GM21576 (cell line): Measurements from ENCODE around the gene CCDC106.
A peak's percentile ranks its signal among the peaks of the same experiment; 100 is the strongest.

Experiments
- ATAC-seq: cut with Tn5 transposase; IDR thresholded peaks from one replicate; pipeline ENCODE4 v1.9.1; 2021; ENCODE audit warnings: mild to moderate bottlenecking, moderate library complexity; ENCODE audit not compliant: unreplicated experiment

Gene CCDC106

GRCh38 chr19:55647732-55648584 is at the start of gene CCDC106:
Gene CCDC106, plus strand, starts transcription at chr19:55648212. Its CDS starts 835 bp downstream, at chr19:55649047.
- ATAC-seq = no peak

- peak; percentile 55 for ATAC-seq
Observed at GRCh38 chr19:55598719-55599467, 49.1 kb upstream of the CCDC106 start.

GRCh38 chr19:55599468-55599841 is 48.6 kb upstream of the CCDC106 start, which contains the start of gene FIZ1:
Gene FIZ1, minus strand, starts transcription at chr19:55599517. Its CDS starts 1,652 bp downstream, at chr19:55597865.
- peak; percentile 48 for ATAC-seq

- ATAC-seq = peak; percentile 27
Observed at GRCh38 chr19:55599842-55600661, 48.0 kb upstream of the CCDC106 start, which contains the start of gene ZNF524. Gene ZNF524, plus strand, starts transcription at chr19:55600288. Its CDS starts 1,825 bp downstream, at chr19:55602113.

- no peak for ATAC-seq
Observed at GRCh38 chr19:55600662-55601028, 47.4 kb upstream of the CCDC106 start.

- no peak for ATAC-seq
Observed at GRCh38 chr19:55601084-55601483, 46.9 kb upstream of the CCDC106 start.

- no peak for ATAC-seq
Observed at GRCh38 chr19:55602104-55603001, 45.7 kb upstream of the CCDC106 start.

GRCh38 chr19:55603115-55603514 is 44.9 kb upstream of the CCDC106 start:
- no peak for ATAC-seq

GRCh38 chr19:55603581-55604292 is 44.3 kb upstream of the CCDC106 start:
- ATAC-seq = no peak

GRCh38 chr19:55605207-55605636 is 42.8 kb upstream of the CCDC106 start:
- ATAC-seq = peak; percentile 68

- no peak for ATAC-seq
Observed at GRCh38 chr19:55605637-55606470, 42.2 kb upstream of the CCDC106 start, which contains the start of gene ZNF865. Gene ZNF865, plus strand, starts transcription at chr19:55605647. Its CDS starts 7,972 bp downstream, at chr19:55613619.

GRCh38 chr19:55606471-55606787 is 41.6 kb upstream of the CCDC106 start:
- ATAC-seq = no peak

GRCh38 chr19:55606817-55607216 is 41.2 kb upstream of the CCDC106 start:
- no peak for ATAC-seq

- ATAC-seq = no peak
Observed at GRCh38 chr19:55609326-55609725, 38.7 kb upstream of the CCDC106 start.

- no peak for ATAC-seq
Observed at GRCh38 chr19:55611300-55611982, 36.6 kb upstream of the CCDC106 start.

GRCh38 chr19:55611983-55612645 is 35.9 kb upstream of the CCDC106 start:
- ATAC-seq = no peak

- no peak for ATAC-seq
Observed at GRCh38 chr19:55613396-55613795, 34.6 kb upstream of the CCDC106 start.
